GM18861 (cell line): Measurements from ENCODE around the gene ITM2B.

Source experiments
- ATAC-seq: cut with Tn5 transposase; IDR thresholded peaks from one replicate; pipeline ENCODE4 v1.9.1; 2021; ENCODE audit not compliant: unreplicated experiment

Gene ITM2B

GRCh38 chr13:48303359-48304142, 70.5 kb downstream of the ITM2B start, which contains the start of gene RB1:
TSS of gene RB1 (plus strand) at chr13:48303751. CDS start at chr13:48303913, 162 bp downstream.
- peak; percentile 63 for ATAC-seq

- peak; percentile 76 for ATAC-seq
Observed at GRCh38 chr13:48304143-48304876, 71.3 kb downstream of the ITM2B start.

- ATAC-seq = no peak
Observed at GRCh38 chr13:48311223-48311622, 78.2 kb downstream of the ITM2B start.

- ATAC-seq = no peak
Observed at GRCh38 chr13:48315969-48316650, 83.1 kb downstream of the ITM2B start.

- no peak for ATAC-seq
Observed at GRCh38 chr13:48316826-48317510, 84.0 kb downstream of the ITM2B start.

- ATAC-seq = no peak
Observed at GRCh38 chr13:48317511-48318376, 84.7 kb downstream of the ITM2B start.

- ATAC-seq = no peak
Observed at GRCh38 chr13:48318377-48318811, 85.4 kb downstream of the ITM2B start.

GRCh38 chr13:48318821-48319511, 86.0 kb downstream of the ITM2B start:
- no peak for ATAC-seq
